Loucy (cell line): ENCODE results near the gene ORC1.

Experiments
- H2AFZ ChIP-seq: fragments of 200-600 bp; sonication (generic); 2 replicates; pipeline ENCODE4 v1.6.0; 2016; ENCODE audit warnings: antibody characterized with exemption, mild to moderate bottlenecking, low read length, moderate library complexity
- H3F3A ChIP-seq: fragments of 200-600 bp; 2 replicates; pipeline ENCODE4 v1.6.0; 2016; ENCODE audit warnings: antibody characterized with exemption, low read depth, mild to moderate bottlenecking
- H3K27me3 ChIP-seq: fragments of 200-600 bp; sonication (generic); 2 replicates; pipeline ENCODE4 v1.6.1; 2014; ENCODE audit warnings: low read length, mild to moderate bottlenecking; ENCODE audit not compliant: insufficient read depth, poor library complexity, severe bottlenecking
- H3K36me3 ChIP-seq: fragments of 200-600 bp; sonication (generic); 2 replicates; pipeline ENCODE4 v1.6.1; 2016; ENCODE audit warnings: low read length; ENCODE audit not compliant: insufficient read depth
- H3K4me1 ChIP-seq: fragments of 200-600 bp; sonication (generic); 2 replicates; pipeline ENCODE4 v1.5.1; 2014; ENCODE audit warnings: low read length, mild to moderate bottlenecking; ENCODE audit not compliant: insufficient read depth, poor library complexity, severe bottlenecking
- H3K4me2 ChIP-seq: fragments of 200-600 bp; sonication (generic); 2 replicates; pipeline ENCODE4 v1.6.0; 2014; ENCODE audit warnings: antibody characterized with exemption, low read length, low read depth, mild to moderate bottlenecking; ENCODE audit not compliant: poor library complexity, severe bottlenecking
- H3K4me3 ChIP-seq: fragments of 200-600 bp; sonication (generic); 2 replicates; pipeline ENCODE4 v1.5.1; 2014; ENCODE audit warnings: low read length, mild to moderate bottlenecking, mixed read lengths; ENCODE audit not compliant: poor library complexity, severe bottlenecking
- H3K79me2 ChIP-seq: fragments of 200-600 bp; sonication (generic); 2 replicates; pipeline ENCODE4 v1.6.1; 2014; ENCODE audit warnings: low read length; ENCODE audit not compliant: insufficient read depth
- H3K9ac ChIP-seq: fragments of 200-600 bp; sonication (generic); 2 replicates; pipeline ENCODE4 v1.6.0; 2014; ENCODE audit warnings: mild to moderate bottlenecking, low read depth, low read length, moderate library complexity; ENCODE audit not compliant: poor library complexity, severe bottlenecking
- H3K9me2 ChIP-seq: fragments of 200-600 bp; sonication (generic); replicated peaks from 2 replicates; pipeline ENCODE4 v1.6.1; 2016; ENCODE audit warnings: low read depth, low read length, mixed read lengths
- H3K9me3 ChIP-seq: fragments of 200-600 bp; sonication (generic); 2 replicates; pipeline ENCODE4 v1.6.1; 2014; ENCODE audit warnings: mild to moderate bottlenecking, antibody characterized with exemption, low read length, low read depth; ENCODE audit not compliant: insufficient read depth
- H4K20me1 ChIP-seq: fragments of 200-600 bp; sonication (generic); 2 replicates; pipeline ENCODE4 v1.6.0; 2014; ENCODE audit warnings: antibody characterized with exemption, low read length, mild to moderate bottlenecking; ENCODE audit not compliant: insufficient read depth, poor library complexity, severe bottlenecking
- CTCF ChIP-seq: fragments of 200-600 bp; sonication (generic); conservative IDR thresholded peaks from 2 replicates; pipeline ENCODE4 v1.5.1; 2014; ENCODE audit warnings: mild to moderate bottlenecking, antibody characterized with exemption, low read length
- EZH2phosphoT487 ChIP-seq: fragments of 200-600 bp; IDR thresholded peaks from 2 replicates; pipeline ENCODE4 v1.6.1; 2018; ENCODE audit warnings: antibody characterized with exemption, mild to moderate bottlenecking, moderate library complexity, borderline replicate concordance

The ORC1 gene

GRCh38 chr1:52432807-52433206, 28.6 kb upstream of the ORC1 start:
- Histone ChIP-seq H3K9me3 (no peaks in the 10 kb centered on the region), H3K4me2 (no peak overlapping the region), H3K9ac (no peak overlapping the region), H3F3A (no peaks in the 10 kb centered on the region), H3K4me1 (no peaks in the 10 kb centered on the region), H3K9me2 (no peaks in the 10 kb centered on the region), H3K27me3 (no peaks in the 10 kb centered on the region), H2AFZ (no peak overlapping the region), H3K36me3 (peaks cover 47% of the 10 kb centered on the region), H4K20me1 (no peaks in the 10 kb centered on the region), H3K4me3 (no peak overlapping the region), H3K79me2 (no peaks in the 10 kb centered on the region)
- TF ChIP-seq EZH2phosphoT487 (no peak), CTCF (no peak)

- no peaks in the 10 kb centered on the region for H4K20me1 ChIP-seq
- H2AFZ ChIP-seq: no peak overlapping the region
- H3K4me2 ChIP-seq: no peak overlapping the region
- H3K36me3 ChIP-seq: peaks cover 15% of the 10 kb centered on the region; the same call in 1 of the 2 replicates
- no peaks in the 10 kb centered on the region for H3K9me2 ChIP-seq
- peaks cover 21% of the 10 kb centered on the region for H3F3A ChIP-seq
- no peaks in the 10 kb centered on the region for H3K27me3 ChIP-seq
- TF ChIP-seq EZH2phosphoT487: no peak
- TF ChIP-seq CTCF: no peak
- H3K4me3 ChIP-seq: no peak overlapping the region
- H3K4me1 ChIP-seq: peaks cover 42% of the 10 kb centered on the region
- H3K9me3 ChIP-seq: no peaks in the 10 kb centered on the region
- peaks cover 3% of the 10 kb centered on the region; the same call in 1 of the 2 replicates for H3K79me2 ChIP-seq
- no peak overlapping the region for H3K9ac ChIP-seq
These were observed 22.9 kb upstream of the ORC1 start for GRCh38 chr1:52427152-52427551.

GRCh38 chr1:52426371-52426770, 22.1 kb upstream of the ORC1 start:
- Histone ChIP-seq H3K9me3 (no peaks in the 10 kb centered on the region), H3K9me2 (no peaks in the 10 kb centered on the region), H3K36me3 (peaks cover 20% of the 10 kb centered on the region; the same call in 1 of the 2 replicates), H3K4me3 (no peak overlapping the region), H2AFZ (no peak overlapping the region), H3K79me2 (peaks cover 8% of the 10 kb centered on the region), H4K20me1 (no peaks in the 10 kb centered on the region), H3K4me1 (peaks cover 49% of the 10 kb centered on the region), H3K27me3 (no peaks in the 10 kb centered on the region), H3K9ac (no peak overlapping the region), H3F3A (peaks cover 21% of the 10 kb centered on the region), H3K4me2 (no peak overlapping the region)
- no peak for TF ChIP-seq EZH2phosphoT487

- TF ChIP-seq EZH2phosphoT487: no peak
- TF ChIP-seq CTCF: no peak
- H3K9me3 ChIP-seq: no peaks in the 10 kb centered on the region
- H3F3A ChIP-seq: peaks cover 21% of the 10 kb centered on the region
- peaks cover 12% of the 10 kb centered on the region; the same call in 1 of the 2 replicates for H3K36me3 ChIP-seq
- peak overlapping the region; percentile 68 for H3K4me3 ChIP-seq
- peak overlapping the region; percentile 76 for H3K9ac ChIP-seq
- peaks cover 11% of the 10 kb centered on the region for H3K79me2 ChIP-seq
- H3K4me2 ChIP-seq: peak overlapping the region; percentile 88
- no peaks in the 10 kb centered on the region for H3K9me2 ChIP-seq
- H3K27me3 ChIP-seq: no peaks in the 10 kb centered on the region
- H3K4me1 ChIP-seq: peaks cover 62% of the 10 kb centered on the region
- H4K20me1 ChIP-seq: no peaks in the 10 kb centered on the region
- H2AFZ ChIP-seq: no peak overlapping the region
These were observed 20.6 kb upstream of the ORC1 start for GRCh38 chr1:52424813-52425212.
